Left kidney (tissue), 2 donors: Measurements from ENCODE around the gene SYNJ1. TPM values are rescaled to one million over a fixed set of nuclear protein-coding genes. Genes with fewer than 3 reads are reported as not detected.
"Not testable (repeated sequence)": the region's sequence is repeated elsewhere in the genome, so short reads cannot be mapped to it uniquely, and the experiment has no call there.

Source experiments
- DNase-seq: peaks from one replicate; pipeline ENCODE4 v3.0.0-alpha.2; 2013
- polyA plus RNA-seq: library from polyadenylated mRNA; unstranded; fragments of 120-200 nt; gene quantifications from one replicate; pipeline ENCODE4 v1.2.1, GENCODE V29; 2013; ENCODE audit not compliant: insufficient read length

The SYNJ1 gene
- polyA plus RNA-seq, 1 donor, result 19.4 TPM

DNA sequence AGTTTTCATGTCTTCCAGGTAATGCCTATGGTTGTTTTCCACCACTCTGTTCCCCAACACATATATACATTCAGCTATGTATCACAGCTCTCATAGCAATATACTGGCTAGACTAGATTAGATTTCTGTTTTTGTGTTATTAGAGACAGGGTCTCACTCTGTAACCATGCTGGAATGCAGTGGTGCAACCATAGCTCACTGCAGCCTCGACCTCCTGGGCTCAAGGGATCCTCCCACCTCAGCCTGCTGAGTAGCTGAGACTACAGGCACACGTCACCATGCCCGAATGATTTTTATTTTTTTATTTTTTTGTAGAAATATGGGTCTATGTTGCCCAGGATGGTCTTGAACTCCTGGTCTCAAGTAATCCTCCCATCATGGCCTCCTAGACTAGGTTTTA, 37.7 kb downstream of the SYNJ1 start:
- no peak for DNase-seq

DNA sequence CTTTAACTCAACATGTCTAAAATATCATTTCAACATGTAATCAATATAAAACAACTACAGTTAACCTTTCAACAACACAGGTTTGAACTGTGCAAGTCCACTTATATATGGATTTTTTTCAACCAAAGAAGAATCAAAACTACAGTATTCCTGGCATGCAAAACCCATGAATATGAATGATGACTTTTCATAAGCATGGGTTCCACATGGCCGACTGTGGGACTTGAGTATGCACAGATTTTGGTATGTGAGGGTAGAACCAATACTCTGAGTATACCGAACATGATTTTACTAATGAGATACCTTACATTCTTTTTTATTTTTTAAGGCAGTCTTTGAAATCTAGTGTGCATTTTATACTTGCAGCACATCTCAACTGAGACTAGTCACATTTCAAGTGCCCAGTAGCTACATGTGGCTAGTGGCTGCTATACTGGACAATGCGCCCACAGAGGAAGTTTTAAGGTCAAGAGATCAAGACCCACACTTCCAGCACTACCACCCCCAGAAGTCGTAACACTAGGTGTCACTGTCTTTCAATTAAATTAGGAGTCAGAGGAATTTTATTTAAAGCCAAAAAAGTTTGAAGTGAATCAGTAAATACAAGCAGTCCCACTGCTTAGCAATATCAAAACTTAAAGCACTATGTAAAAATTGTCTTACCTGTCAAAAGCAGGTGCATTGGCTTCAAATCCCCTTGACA, 40.0 kb downstream of the SYNJ1 start:
- DNase-seq, result no peak

DNA sequence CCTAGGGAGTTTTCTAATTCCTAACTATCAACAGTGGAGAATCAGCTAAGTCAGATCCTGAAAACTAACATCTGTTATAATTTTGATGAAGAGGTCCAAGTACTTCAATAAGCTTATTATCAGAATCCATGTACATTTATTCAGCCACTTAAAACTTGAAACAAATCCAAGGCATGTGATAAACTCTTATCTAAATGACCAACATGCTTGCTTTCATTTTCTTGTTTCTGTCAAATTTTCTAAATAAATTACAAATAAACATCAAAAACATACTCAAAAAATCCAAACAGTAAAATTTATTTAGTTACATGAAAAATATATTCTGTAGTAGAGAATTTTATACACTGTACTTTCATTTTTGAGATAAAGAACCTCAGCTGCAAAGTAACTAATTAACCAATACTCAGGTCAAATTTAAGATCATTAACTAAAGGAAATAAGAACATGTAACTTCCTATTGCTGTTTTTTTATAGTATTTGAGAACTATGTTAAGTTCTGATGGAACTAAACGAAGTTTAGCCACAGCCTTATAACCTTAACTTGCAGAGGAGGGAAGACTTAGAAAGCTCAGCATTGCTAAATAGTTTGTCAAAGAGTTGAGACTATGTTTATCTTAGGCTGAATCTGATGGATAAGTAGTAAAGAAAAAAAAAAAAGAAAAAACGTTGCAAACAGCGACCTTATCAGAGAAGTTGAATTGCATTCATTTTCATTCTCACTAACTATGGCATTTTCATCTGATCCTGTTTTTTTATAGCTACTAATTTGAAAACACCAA, 44.9 kb downstream of the SYNJ1 start:
- no peak for DNase-seq

GRCh38 chr21:32674731-32675130, 53.1 kb downstream of the SYNJ1 start:
- DNase-seq, result no peak

DNA sequence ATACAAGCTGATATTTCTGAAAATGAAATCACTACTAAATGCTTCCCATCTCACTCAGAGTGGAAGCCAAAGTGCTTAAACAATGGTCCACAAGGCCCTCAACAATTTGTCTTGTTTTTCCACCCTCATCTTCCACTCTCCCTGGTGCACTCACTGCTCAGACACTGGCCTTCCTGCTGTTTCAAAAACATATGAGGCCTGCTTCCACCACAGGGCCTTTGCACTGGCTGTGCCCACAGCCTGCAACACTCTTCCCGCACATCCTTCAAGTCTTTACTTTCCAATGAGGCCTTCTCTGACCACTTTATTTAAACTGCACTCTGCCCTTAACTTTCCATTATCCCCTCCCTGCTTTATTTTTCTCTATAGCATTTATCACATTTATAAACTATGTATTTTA, 53.8 kb downstream of the SYNJ1 start:
- no peak for DNase-seq

DNA sequence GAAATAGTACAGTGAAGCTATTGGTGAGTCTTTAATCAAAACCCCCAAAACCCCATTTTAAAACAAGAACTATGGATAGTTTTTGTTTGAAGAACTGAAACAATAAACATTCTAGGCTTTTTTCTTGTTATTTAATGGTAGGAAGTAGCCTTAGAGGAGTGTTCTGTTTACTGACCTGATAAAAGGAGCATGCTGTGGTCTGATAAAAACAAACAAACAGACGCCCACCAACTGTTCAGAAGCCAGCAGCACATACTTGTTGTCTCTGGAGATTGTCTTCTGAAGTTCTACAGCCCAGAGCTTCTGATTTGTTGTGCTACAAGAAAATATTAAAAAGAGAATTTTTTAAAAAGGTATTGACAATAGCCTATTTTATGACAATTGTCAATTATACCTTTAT, 61.6 kb downstream of the SYNJ1 start:
- DNase-seq, result no peak

GRCh38 chr21:32664095-32664494, 63.7 kb downstream of the SYNJ1 start:
- not testable (repeated sequence) for DNase-seq

DNA sequence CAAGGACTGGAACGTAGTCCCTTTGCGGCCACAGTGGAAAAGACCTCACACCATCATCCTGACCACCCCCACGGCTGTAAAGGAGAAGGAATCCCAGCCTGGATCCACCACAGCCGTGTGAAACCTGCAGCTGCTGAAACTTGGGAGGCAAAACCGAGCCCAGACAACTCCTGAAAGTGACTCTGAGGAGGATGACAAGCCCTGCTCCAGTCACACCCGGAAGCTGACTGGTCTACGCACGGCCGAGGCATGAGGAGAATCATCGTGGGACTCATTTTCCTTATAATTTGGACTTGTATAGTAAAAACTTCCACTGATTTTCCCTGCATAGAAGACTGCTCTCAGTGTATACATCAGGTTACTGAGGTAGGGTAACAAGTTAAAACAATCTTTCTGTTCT, 65.8 kb downstream of the SYNJ1 start:
- DNase-seq, result not testable (repeated sequence)

DNA sequence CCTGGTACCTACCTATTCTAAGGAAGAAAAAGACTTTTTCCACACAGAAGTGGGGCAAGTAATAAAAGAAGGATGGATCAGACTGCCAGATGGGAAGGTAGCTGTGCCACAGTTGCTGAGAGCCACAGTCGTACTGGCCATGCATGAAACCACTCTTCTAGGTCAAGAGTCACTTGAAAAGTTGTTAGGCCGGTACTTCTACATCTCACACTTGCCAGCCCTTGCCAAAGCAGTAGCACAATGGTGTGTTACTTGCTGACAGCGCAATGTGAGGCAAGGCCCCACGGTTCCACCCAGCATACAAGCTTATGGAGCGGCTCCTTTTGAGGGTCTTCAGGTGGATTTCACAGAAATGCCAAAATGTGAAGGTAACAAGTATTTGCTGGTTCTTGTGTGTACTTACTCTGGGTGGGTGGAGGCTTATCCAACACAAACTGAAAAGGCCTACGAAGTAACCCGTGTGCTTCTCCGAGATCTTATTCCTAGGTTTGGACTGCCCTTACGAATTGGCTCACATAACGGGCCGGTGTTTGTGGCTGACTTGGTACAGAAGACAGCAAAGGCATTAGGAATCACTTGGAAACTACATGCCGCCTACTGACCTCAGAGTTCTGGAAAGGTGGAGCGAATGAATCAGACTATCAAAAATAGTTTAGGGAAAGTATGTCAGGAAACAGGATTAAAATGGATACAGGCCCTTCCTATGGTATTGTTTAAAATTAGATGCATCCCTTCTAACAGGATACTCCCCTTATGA, 66.6 kb downstream of the SYNJ1 start:
- DNase-seq, result not testable (repeated sequence)

DNA sequence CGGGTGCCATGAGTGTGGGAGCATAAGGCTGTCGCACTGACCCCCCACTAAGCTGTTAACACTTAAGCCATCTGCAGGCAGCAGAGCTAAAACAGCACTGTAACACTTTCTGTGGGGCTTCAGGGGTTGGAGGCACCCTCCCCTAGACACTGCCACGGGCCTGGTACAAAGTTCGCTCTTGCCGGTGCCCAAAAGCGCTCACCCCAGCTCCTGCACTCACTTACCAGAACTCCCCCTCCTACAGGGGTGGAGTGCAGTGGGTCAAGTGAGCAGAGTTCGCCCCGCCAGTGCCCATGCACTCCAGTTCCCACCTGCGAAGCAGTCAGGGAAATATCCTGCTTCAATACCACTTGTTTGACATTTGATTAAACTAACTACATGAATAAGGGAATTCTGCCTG, 69.3 kb downstream of the SYNJ1 start:
- DNase-seq, result no peak

- DNase-seq, result no peak
These were observed 74.4 kb downstream of the SYNJ1 start for GRCh38 chr21:32653326-32653901.

GRCh38 chr21:32648165-32648564, 79.6 kb downstream of the SYNJ1 start:
- no peak for DNase-seq

- DNase-seq, result no peak
These were observed 82.3 kb downstream of the SYNJ1 start for GRCh38 chr21:32645261-32646182.

- peak; percentile 14 for DNase-seq
These were observed 85.8 kb downstream of the SYNJ1 start for GRCh38 chr21:32641710-32642698.

GRCh38 chr21:32626621-32627196, 101.1 kb downstream of the SYNJ1 start:
- DNase-seq, result no peak

- DNase-seq, result not testable (repeated sequence)
These were observed 109.6 kb downstream of the SYNJ1 start for GRCh38 chr21:32618218-32618617.

DNA sequence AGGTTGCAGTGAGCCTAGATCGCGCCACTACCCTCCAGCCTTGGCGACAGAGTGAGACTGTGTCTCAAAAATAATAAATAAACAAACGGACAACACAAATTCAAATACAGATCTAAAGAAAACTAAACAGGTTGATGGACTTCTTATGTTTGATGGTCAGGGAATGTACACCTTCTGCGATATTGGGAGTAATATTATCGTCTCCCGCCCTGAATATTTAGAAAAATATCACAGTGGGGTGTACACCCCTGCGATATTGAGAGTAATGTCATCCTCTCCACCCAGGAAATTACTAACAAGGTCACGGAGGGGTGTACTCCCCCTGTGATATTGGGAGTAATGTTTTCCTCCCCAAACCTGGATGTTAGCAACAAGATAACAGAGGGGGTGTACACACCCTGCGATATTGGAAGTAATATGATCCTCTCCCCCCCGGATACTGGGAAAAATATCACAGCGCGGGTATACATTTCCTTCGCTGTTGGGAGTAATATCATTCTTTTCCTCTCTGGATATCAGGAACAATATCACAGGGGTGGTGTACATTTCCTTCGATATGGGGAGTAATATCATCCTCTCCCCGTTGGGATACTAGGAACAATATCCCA, 114.3 kb downstream of the SYNJ1 start:
- no peak for DNase-seq

GRCh38 chr21:32612999-32613337, 114.8 kb downstream of the SYNJ1 start:
- DNase-seq, result no peak
